Measurements from ENCODE around the gene PRKCA. TPM values are rescaled to one million over a fixed set of nuclear protein-coding genes. Genes with fewer than 3 reads are reported as not detected.

The PRKCA gene
- total RNA-seq, 1 experiment from 2014 or later = 29.5 TPM

GRCh38 chr17:66650544-66650877 lies 348.1 kb downstream of the PRKCA start:
- no peak overlapping the region for H3K27ac Mint-ChIP-seq
- H3K4me3 Mint-ChIP-seq = no peak overlapping the region
- CTCF ChIA-PET = interaction anchor here (1.5 to 1.6 kb wide), 2 partner anchors 23 to 449 kb away, joined by 4 to 5 read pairs; no protein-coding TSS in a partner anchor
- no peaks in the 10 kb centered on the region for H3K27me3 Mint-ChIP-seq (ENCODE audit: low read depth)
- TF ChIP-seq EMX1 (CRISPR knock-in tag; IDR thresholded peaks at IDR 0.05) = no peak
- TF ChIP-seq AR (CRISPR knock-in tag; IDR thresholded peaks at IDR 0.05) = no peak
- no peak for TF ChIP-seq GRHL2 (CRISPR knock-in tag; IDR thresholded peaks at IDR 0.05; ENCODE audit: insufficient replicate concordance, severe bottlenecking)
- no peak for TF ChIP-seq TEAD4 (CRISPR knock-in tag; IDR thresholded peaks at IDR 0.05)
- no peak for TF ChIP-seq NFYB (CRISPR knock-in tag; conservative IDR thresholded peaks at IDR 0.05; ENCODE audit: low read depth)
- no peak for TF ChIP-seq KAT7 (CRISPR knock-in tag; IDR thresholded peaks at IDR 0.05; ENCODE audit: borderline replicate concordance)
- no peak for TF ChIP-seq ATF1 (CRISPR knock-in tag; IDR thresholded peaks at IDR 0.05)
- TF ChIP-seq ZNF532 (CRISPR knock-in tag; IDR thresholded peaks at IDR 0.05; ENCODE audit: borderline replicate concordance) = no peak
- TF ChIP-seq MXD4 (CRISPR knock-in tag; IDR thresholded peaks at IDR 0.05; ENCODE audit: borderline replicate concordance) = no peak
- no peak for TF ChIP-seq JAZF1 (CRISPR knock-in tag; IDR thresholded peaks at IDR 0.05)
- TF ChIP-seq HMGA2 (CRISPR knock-in tag; IDR thresholded peaks at IDR 0.05) = no peak
- TF ChIP-seq FOXK1 (CRISPR knock-in tag; IDR thresholded peaks at IDR 0.05) = no peak
- TF ChIP-seq CREM (CRISPR knock-in tag; IDR thresholded peaks at IDR 0.05) = no peak
- TF ChIP-seq ZBTB43 (CRISPR knock-in tag; IDR thresholded peaks at IDR 0.05) = no peak
- no peak for TF ChIP-seq ETV6 (CRISPR knock-in tag; IDR thresholded peaks at IDR 0.05)
- no peak for TF ChIP-seq IRF1 (CRISPR knock-in tag; IDR thresholded peaks at IDR 0.05)
- TF ChIP-seq CDX4 (CRISPR knock-in tag; IDR thresholded peaks at IDR 0.05; ENCODE audit: borderline replicate concordance) = no peak
- no peak for TF ChIP-seq PREB (CRISPR knock-in tag; IDR thresholded peaks at IDR 0.05; ENCODE audit: borderline replicate concordance)
- no peak for TF ChIP-seq STAT6 (CRISPR knock-in tag; conservative IDR thresholded peaks at IDR 0.05; ENCODE audit: low read depth)
- TF ChIP-seq NR2C2 (CRISPR knock-in tag; IDR thresholded peaks at IDR 0.05) = no peak
- H3K4me1 Mint-ChIP-seq = peaks cover 8% of the 10 kb centered on the region
- 0 out of 2 replicates have a peak, but pooled peaks cover 3% of the 10 kb centered on the region for H3K36me3 Mint-ChIP-seq
- no peak for ATAC-seq
- no peaks in the 10 kb centered on the region for H3K9me3 Mint-ChIP-seq
- DNase-seq (ENCODE audit: low spot score) = no peak
- POLR2A ChIA-PET = no interaction called here

Data from WTC11 (cell line).